CD14-positive monocyte (primary cell): ENCODE measurements around the gene C1orf87. TPM values are rescaled to one million over a fixed set of nuclear protein-coding genes. Genes with fewer than 3 reads are reported as not detected.

Experiments
- DNase-seq, 3 donors: peaks; one replicate each; pipeline ENCODE4 v3.0.0-alpha.2; 2011 to 2022
- H2AFZ ChIP-seq: 2 replicates; pipeline ENCODE4 v1.6.0; 2012; ENCODE audit warnings: mild to moderate bottlenecking, low read depth, low read length, inconsistent platforms; ENCODE audit not compliant: insufficient read depth, poor library complexity, severe bottlenecking
- H3K27ac ChIP-seq, 2 donors: 1 replicate in 1 of 2; 2 replicates in 1 of 2; pipeline ENCODE4 v1.5.1; 2012 to 2013; ENCODE audit warnings: low read length in 2 of 2, control low read depth in 1 of 2, inconsistent platforms in 1 of 2, low read depth in 1 of 2, mild to moderate bottlenecking in 1 of 2
- H3K27me3 ChIP-seq, 2 donors: one replicate each; pipeline versions ENCODE4 v1.6.0 to v1.6.1; 2011 to 2013; ENCODE audit warnings: low read length in 2 of 2; ENCODE audit not compliant: control insufficient read depth in 2 of 2, insufficient read depth in 2 of 2
- H3K36me3 ChIP-seq, 2 donors: replicated peaks in 1 of 2; 1 replicate in 1 of 2; 2 replicates in 1 of 2; pipeline versions ENCODE4 v1.5.1 to v1.6.1; 2012 to 2013; ENCODE audit warnings: low read length in 2 of 2, control low read depth in 1 of 2, inconsistent platforms in 1 of 2, mild to moderate bottlenecking in 1 of 2; ENCODE audit not compliant: insufficient read depth in 2 of 2, control insufficient read depth in 1 of 2
- H3K4me1 ChIP-seq, 2 donors: 1 replicate in 1 of 2; 2 replicates in 1 of 2; pipeline versions ENCODE4 v1.5.1 to v1.6.1; 2012 to 2013; ENCODE audit warnings: low read length in 2 of 2, control low read depth in 1 of 2, inconsistent platforms in 1 of 2, mild to moderate bottlenecking in 1 of 2, moderate library complexity in 1 of 2; ENCODE audit not compliant: insufficient read depth in 2 of 2, control insufficient read depth in 1 of 2
- H3K4me2 ChIP-seq: replicated peaks from 2 replicates; pipeline ENCODE3; 2012; ENCODE audit warnings: low read length, moderate library complexity, mild to moderate bottlenecking; ENCODE audit not compliant: poor library complexity, severe bottlenecking; ENCODE audit errors: extremely low read depth
- H3K4me3 ChIP-seq, 3 experiments: fragments of 200-600 bp in 1 of 3; sonication (generic) in 1 of 3; replicated peaks in 1 of 3; 1 replicate in 2 of 3; 2 replicates in 1 of 3; pipeline ENCODE4 v1.5.1; 2011 to 2013; ENCODE audit warnings: low read length in 3 of 3, mild to moderate bottlenecking in 3 of 3, control low read depth in 2 of 3, low read depth in 2 of 3, inconsistent platforms in 1 of 3, moderate library complexity in 1 of 3
- H3K79me2 ChIP-seq: 2 replicates; pipeline ENCODE4 v1.6.0; 2012; ENCODE audit warnings: mild to moderate bottlenecking, control low read depth, inconsistent platforms, low read length, moderate library complexity; ENCODE audit not compliant: insufficient read depth
- H3K9ac ChIP-seq: 2 replicates; pipeline ENCODE4 v1.6.0; 2017; ENCODE audit warnings: low read length, mild to moderate bottlenecking; ENCODE audit not compliant: insufficient read depth, poor library complexity, severe bottlenecking
- H3K9me3 ChIP-seq, 2 donors: replicated peaks in 1 of 2; 1 replicate in 1 of 2; 2 replicates in 1 of 2; pipeline versions ENCODE4 v1.5.1 to v1.6.1; 2012 to 2013; ENCODE audit warnings: low read length in 2 of 2, control low read depth in 1 of 2; ENCODE audit not compliant: control insufficient read depth in 1 of 2, insufficient read depth in 1 of 2
- H4K20me1 ChIP-seq: 2 replicates; pipeline ENCODE4 v1.6.0; 2012; ENCODE audit warnings: mild to moderate bottlenecking, low read length, control low read depth, moderate library complexity; ENCODE audit not compliant: insufficient read depth
- H3K27ac Mint-ChIP-seq, 7 donors: one replicate each; pipeline ENCODE4 v1.8.0; 2020; ENCODE audit warnings: mild to moderate bottlenecking in 7 of 7, mixed read lengths in 7 of 7, moderate library complexity in 6 of 7, inconsistent platforms in 2 of 7
- H3K27me3 Mint-ChIP-seq, 3 donors: one replicate each; pipeline ENCODE4 v1.8.0; 2021 to 2022; ENCODE audit warnings: low read depth in 3 of 3, mild to moderate bottlenecking in 3 of 3, mixed read lengths in 3 of 3, moderate library complexity in 3 of 3, inconsistent platforms in 1 of 3
- H3K36me3 Mint-ChIP-seq, 2 donors: one replicate each; pipeline ENCODE4 v1.8.0; 2020; ENCODE audit warnings: mixed read lengths in 2 of 2, inconsistent platforms in 1 of 2, mild to moderate bottlenecking in 1 of 2
- H3K4me1 Mint-ChIP-seq: one replicate; pipeline ENCODE4 v1.8.0; 2020; ENCODE audit warnings: mild to moderate bottlenecking, mixed read lengths
- H3K4me3 Mint-ChIP-seq, 2 donors: one replicate each; pipeline ENCODE4 v1.8.0; 2020; ENCODE audit warnings: mild to moderate bottlenecking in 2 of 2, mixed read lengths in 2 of 2, moderate library complexity in 1 of 2
- H3K9me3 Mint-ChIP-seq, 7 donors: one replicate each; pipeline ENCODE4 v1.8.0; 2020 to 2022; ENCODE audit warnings: mixed read lengths in 7 of 7, mild to moderate bottlenecking in 6 of 7, moderate library complexity in 6 of 7, inconsistent platforms in 2 of 7
- WGBS: methylation state at CpG from one replicate; pipeline ENCODE4 v1.1.5; 2013; ENCODE audit warnings: missing lambda C conversion rate; ENCODE audit not compliant: insufficient coverage; 5-methylcytosine and 5-hydroxymethylcytosine counted together
- intact Hi-C, 2 donors: fragments of 100-400 bp; cut with micrococcal nuclease; formaldehyde crosslinking; loops; one replicate each; pipeline versions ENCODE4 v1.15.0 to v1.15.1; 2023
- polyA plus RNA-seq, 3 donors: library from polyadenylated mRNA; depleted of rRNA in 1 of 3; unstranded in 2 of 3; stranded (reverse) in 1 of 3; fragments of 300-500 nt in 2 of 3; fragments of >200 nt in 1 of 3; fragmentation: Illumina TruSeq in 2 of 3; gene quantifications; 1 replicate in 2 of 3; 2 replicates in 1 of 3; pipeline ENCODE4 v1.2.3, GENCODE V29; 2012 to 2021
- TF ChIP-seq, protein P1 (sequence below): fragments of 200-600 bp; IDR thresholded peaks from one replicate; pipeline ENCODE4 v1.8.0; 2022; ENCODE audit warnings: antibody characterized with exemption, mild to moderate bottlenecking

C1orf87 gene
- polyA plus RNA-seq, 3 donors = not detected

DNA sequence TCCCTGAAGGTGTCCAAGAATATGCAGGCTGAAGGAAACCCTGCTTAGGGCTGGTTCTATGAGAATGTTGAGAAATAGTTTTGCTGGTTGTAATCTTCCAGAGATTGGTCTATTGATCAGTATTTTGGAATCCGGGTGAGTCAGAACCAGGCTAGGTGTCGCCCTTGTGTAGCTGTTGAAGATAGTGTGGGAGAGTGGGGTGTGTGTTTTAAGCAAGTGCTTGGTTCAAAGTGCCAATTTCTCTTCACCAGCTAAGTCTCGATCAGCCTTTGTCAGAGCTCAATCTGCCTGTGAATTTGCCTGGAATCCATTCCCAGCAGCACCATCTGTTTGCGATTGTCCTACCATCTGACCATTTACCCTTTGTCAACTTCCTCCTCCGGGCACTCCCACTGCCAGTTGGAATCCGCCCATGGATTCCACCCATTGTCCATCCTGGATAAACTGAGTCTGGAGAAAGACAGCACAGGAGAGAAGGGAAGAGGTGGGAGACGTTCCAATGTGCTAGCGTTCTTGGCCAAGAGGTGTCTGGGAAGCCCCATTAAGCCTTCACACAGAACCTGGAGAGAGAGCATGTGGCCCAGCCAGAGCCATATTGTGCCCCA is 87.6 kb downstream of the C1orf87 start:
- peaks cover 0 to 2% (median 0%) of the 10 kb centered on the region in 3 donors for H3K27me3 Mint-ChIP-seq
- H3K36me3 Mint-ChIP-seq = no peaks in the 10 kb centered on the region
- H3K27ac Mint-ChIP-seq = no peak overlapping the region

DNA sequence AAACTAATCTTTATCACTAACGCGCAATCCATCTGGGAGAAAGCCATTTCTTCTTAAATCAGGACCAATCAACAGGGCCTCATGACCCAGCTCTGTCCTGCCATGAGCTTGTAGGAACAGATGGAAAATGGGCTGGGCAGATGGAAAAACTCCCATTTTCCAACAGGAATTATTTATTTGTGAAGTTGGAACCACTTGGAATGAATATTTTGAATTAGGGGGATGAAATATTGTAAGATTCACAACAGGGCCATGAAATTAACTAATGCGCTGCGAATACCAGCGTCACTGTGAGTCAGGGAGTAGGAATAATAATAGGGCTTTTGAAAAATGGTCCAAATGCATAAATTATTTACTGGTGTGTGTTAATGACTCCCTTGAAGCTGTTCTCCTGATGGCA is 93.9 kb downstream of the C1orf87 start:
- Histone ChIP-seq H3K9me3 (no peaks in the 10 kb centered on the region), H4K20me1 (no peaks in the 10 kb centered on the region), H2AFZ (no peak overlapping the region), H3K27me3 (peaks cover 0 to 4% of the 10 kb centered on the region in 2 donors), H3K4me1 (no peaks in the 10 kb centered on the region), H3K4me3 (no peak overlapping the region), H3K79me2 (no peaks in the 10 kb centered on the region), H3K9ac (no peak overlapping the region), H3K36me3 (no peaks in the 10 kb centered on the region), H3K4me2 (no peak overlapping the region), H3K27ac (no peak overlapping the region)
- TF ChIP-seq, protein P1, sequence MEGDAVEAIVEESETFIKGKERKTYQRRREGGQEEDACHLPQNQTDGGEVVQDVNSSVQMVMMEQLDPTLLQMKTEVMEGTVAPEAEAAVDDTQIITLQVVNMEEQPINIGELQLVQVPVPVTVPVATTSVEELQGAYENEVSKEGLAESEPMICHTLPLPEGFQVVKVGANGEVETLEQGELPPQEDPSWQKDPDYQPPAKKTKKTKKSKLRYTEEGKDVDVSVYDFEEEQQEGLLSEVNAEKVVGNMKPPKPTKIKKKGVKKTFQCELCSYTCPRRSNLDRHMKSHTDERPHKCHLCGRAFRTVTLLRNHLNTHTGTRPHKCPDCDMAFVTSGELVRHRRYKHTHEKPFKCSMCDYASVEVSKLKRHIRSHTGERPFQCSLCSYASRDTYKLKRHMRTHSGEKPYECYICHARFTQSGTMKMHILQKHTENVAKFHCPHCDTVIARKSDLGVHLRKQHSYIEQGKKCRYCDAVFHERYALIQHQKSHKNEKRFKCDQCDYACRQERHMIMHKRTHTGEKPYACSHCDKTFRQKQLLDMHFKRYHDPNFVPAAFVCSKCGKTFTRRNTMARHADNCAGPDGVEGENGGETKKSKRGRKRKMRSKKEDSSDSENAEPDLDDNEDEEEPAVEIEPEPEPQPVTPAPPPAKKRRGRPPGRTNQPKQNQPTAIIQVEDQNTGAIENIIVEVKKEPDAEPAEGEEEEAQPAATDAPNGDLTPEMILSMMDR = no peak
- no peaks in the 10 kb centered on the region for H3K36me3 Mint-ChIP-seq
- DNase-seq = no peak
- 100% methylated on average over 2 of the region's 5 CpGs for WGBS
- no peak overlapping the region for H3K27ac Mint-ChIP-seq
- peaks cover 2% of the 10 kb centered on the region for H3K4me1 Mint-ChIP-seq
- peaks cover 0 to 5% (median 0%) of the 10 kb centered on the region in 3 donors for H3K27me3 Mint-ChIP-seq
- H3K4me3 Mint-ChIP-seq = no peak overlapping the region
- intact Hi-C loops = loop anchor here (2.0 to 10.0 kb wide), 4 partner anchors 1055 to 1873 kb away; no protein-coding TSS in a partner anchor
- H3K9me3 Mint-ChIP-seq = peaks cover 0 to 2% (median 0%) of the 10 kb centered on the region in 7 donors

More for the DNA sequence above, 87.6 kb downstream of the C1orf87 start:
- TF ChIP-seq, protein P1 = no peak
- no peak overlapping the region for H2AFZ ChIP-seq
- no peaks in the 10 kb centered on the region for H4K20me1 ChIP-seq
- H3K4me2 ChIP-seq = no peak overlapping the region
- 90% methylated on average over 4 of the region's 8 CpGs for WGBS
- peaks cover 0 to 2% (median 0%) of the 10 kb centered on the region in 7 donors for H3K9me3 Mint-ChIP-seq
- H3K4me3 ChIP-seq = no peak overlapping the region
- DNase-seq = no peak
- H3K27ac ChIP-seq = no peak overlapping the region
- intact Hi-C loops = no loop called here
- no peaks in the 10 kb centered on the region for H3K79me2 ChIP-seq
- H3K27me3 ChIP-seq = no peaks in the 10 kb centered on the region
- H3K9ac ChIP-seq = no peak overlapping the region
- H3K4me1 ChIP-seq = no peaks in the 10 kb centered on the region
- no peaks in the 10 kb centered on the region for H3K4me1 Mint-ChIP-seq
- H3K4me3 Mint-ChIP-seq = no peak overlapping the region
- H3K9me3 ChIP-seq = no peaks in the 10 kb centered on the region
- H3K36me3 ChIP-seq = no peaks in the 10 kb centered on the region
